ENCODE results near the gene JAGN1. TPM values are rescaled to one million over a fixed set of nuclear protein-coding genes. Genes with fewer than 3 reads are reported as not detected.
"Not testable (repeated sequence)": the region's sequence is repeated elsewhere in the genome, so short reads cannot be mapped to it uniquely, and the experiment has no call there.

The JAGN1 gene
- total RNA-seq, 2 experiments from 2014 or later = 14.4 to 15.1 TPM

DNA sequence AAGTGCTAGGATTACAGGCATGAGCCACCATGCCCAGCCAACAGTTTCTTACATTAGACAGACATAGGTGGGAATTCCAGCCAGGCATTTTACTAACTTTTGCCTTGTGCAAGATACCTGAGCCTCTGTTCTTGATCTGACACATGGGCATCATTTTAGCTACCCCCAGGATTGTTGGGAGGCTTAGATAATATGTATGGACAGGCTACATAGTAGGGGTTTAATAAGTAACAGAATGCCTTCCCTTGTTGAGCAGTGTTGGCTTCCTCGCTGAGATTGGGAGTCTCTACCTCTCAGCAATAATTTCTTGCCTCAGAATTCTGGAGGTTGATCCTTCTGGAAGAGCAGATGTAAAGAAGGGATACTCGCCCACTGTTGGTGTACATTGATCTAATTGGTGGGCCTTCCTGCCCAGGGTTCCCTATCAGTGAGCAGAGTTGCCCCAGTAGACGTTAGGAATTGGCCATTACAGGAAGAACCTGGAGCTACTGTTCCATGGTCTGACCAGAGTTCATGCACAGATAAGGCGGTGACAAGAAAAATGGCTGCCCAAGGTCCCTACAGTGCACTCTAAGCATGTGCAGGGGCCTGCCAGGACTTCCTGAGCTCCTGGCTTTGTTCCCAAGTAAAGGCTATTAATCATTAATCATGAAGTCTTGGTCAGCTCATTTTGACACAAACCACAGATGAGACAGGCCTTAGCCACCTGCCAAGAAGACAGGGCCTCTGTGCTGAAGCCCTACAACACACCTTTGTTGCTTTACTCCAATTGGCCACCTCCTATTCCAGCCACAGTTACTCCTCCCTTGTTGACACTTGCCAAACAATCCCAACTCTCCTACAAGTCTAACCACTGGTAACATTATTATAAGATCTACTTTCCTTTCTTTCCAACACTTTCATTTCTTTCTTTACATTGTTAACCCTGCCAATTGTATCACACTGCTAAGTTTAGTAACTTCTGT is 7.3 kb downstream of the JAGN1 start:
- ChIA-PET POLR2A (interaction anchor here (0.9 kb wide), 1 partner anchor 18 kb away, joined by 3 read pairs; no protein-coding TSS in a partner anchor), CTCF (no interaction called here)
- Histone ChIP-seq H3K36me3 (ENCODE audit: insufficient read depth, low read length) (peaks cover 13% of the 10 kb centered on the region), H3K9me3 (ENCODE audit: control insufficient read depth in 1 of 2, insufficient read depth in 1 of 2, low read length in 2 of 2) (no peaks in the 10 kb centered on the region), H3K27ac (ENCODE audit: low read depth in 1 of 2, low read length in 2 of 2) (no peak overlapping the region), H3K4me1 (ENCODE audit: insufficient read depth, low read length) (peaks cover 23% of the 10 kb centered on the region), H3K27me3 (ENCODE audit: control insufficient read depth in 1 of 2, insufficient read depth in 2 of 2, low read length in 2 of 2) (no peaks in the 10 kb centered on the region), H3K4me3 (ENCODE audit: low read length) (no peak overlapping the region)
- intact Hi-C loops (cut with DNase I, micrococcal nuclease) = no loop called here
- ATAC-seq (ENCODE audit: poor library complexity) = no peak
- no peaks in the 10 kb centered on the region for H3K9me3 Mint-ChIP-seq
- no peak overlapping the region for H3K4me3 Mint-ChIP-seq
- peaks cover 46% of the 10 kb centered on the region for H3K4me1 Mint-ChIP-seq (ENCODE audit: low read depth)
- DNase-seq = no peak
- TF ChIP-seq, protein P1, sequence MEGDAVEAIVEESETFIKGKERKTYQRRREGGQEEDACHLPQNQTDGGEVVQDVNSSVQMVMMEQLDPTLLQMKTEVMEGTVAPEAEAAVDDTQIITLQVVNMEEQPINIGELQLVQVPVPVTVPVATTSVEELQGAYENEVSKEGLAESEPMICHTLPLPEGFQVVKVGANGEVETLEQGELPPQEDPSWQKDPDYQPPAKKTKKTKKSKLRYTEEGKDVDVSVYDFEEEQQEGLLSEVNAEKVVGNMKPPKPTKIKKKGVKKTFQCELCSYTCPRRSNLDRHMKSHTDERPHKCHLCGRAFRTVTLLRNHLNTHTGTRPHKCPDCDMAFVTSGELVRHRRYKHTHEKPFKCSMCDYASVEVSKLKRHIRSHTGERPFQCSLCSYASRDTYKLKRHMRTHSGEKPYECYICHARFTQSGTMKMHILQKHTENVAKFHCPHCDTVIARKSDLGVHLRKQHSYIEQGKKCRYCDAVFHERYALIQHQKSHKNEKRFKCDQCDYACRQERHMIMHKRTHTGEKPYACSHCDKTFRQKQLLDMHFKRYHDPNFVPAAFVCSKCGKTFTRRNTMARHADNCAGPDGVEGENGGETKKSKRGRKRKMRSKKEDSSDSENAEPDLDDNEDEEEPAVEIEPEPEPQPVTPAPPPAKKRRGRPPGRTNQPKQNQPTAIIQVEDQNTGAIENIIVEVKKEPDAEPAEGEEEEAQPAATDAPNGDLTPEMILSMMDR (IDR thresholded peaks at IDR 0.05) = no peak
- H3K27ac Mint-ChIP-seq = peak overlapping the region; percentile 64
- no peaks in the 10 kb centered on the region for H3K27me3 Mint-ChIP-seq
- peaks cover 23% of the 10 kb centered on the region for H3K36me3 Mint-ChIP-seq (ENCODE audit: low read depth)

DNA sequence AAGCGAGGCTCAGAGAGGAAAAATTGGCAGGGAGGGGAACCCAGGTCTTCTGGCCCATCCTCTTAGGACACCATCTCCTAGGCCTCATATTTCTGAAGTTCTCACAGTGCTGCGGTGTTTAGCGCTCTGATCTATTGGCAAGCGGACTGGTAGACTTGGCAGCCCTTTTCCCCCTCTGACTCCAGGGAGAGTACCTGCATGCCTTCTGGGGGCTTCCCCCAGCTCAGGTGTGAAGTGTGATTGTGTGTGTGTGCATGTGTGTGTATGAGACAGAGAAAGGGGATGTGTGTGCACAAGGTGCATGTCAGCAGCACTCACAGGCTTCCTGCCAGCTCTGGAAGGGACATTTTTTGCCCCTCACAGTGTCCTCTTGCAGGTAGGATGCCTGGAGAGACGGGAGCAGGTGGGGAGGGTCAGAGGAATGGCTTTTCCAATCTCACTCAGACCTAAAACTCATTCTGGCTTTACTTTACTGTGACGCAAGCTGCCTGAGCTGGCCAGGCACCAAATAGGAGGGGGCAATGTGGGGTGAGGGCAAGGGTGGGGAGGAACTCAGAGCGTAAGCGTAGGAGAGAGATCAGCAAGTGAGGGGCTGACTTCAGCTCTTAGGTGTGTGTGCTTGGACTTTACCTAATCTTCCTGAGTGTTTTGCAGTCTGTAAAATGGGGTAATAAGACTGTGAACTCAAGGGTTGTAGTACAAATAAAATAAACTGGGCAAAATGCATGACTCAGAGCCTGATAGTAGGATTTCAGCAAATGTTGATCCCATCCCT is 8.2 kb downstream of the JAGN1 start:
- Histone ChIP-seq H3K4me1 (ENCODE audit: insufficient read depth, low read length) (peaks cover 31% of the 10 kb centered on the region), H3K4me3 (ENCODE audit: low read length) (no peak overlapping the region), H3K36me3 (ENCODE audit: insufficient read depth, low read length) (peaks cover 4% of the 10 kb centered on the region), H3K27me3 (ENCODE audit: control insufficient read depth in 1 of 2, insufficient read depth in 2 of 2, low read length in 2 of 2) (no peaks in the 10 kb centered on the region), H3K27ac (ENCODE audit: low read depth in 1 of 2, low read length in 2 of 2) (no peak overlapping the region), H3K9me3 (ENCODE audit: control insufficient read depth in 1 of 2, insufficient read depth in 1 of 2, low read length in 2 of 2) (no peaks in the 10 kb centered on the region)
- ChIA-PET CTCF (no interaction called here), POLR2A (no interaction called here)
- Mint-ChIP-seq H3K36me3 (ENCODE audit: low read depth) (peaks cover 13% of the 10 kb centered on the region), H3K9me3 (no peaks in the 10 kb centered on the region), H3K27ac (peak overlapping the region; percentile 64), H3K4me3 (no peak overlapping the region), H3K27me3 (no peaks in the 10 kb centered on the region), H3K4me1 (ENCODE audit: low read depth) (peaks cover 45% of the 10 kb centered on the region)
- ATAC-seq (ENCODE audit: poor library complexity) (no peak), DNase-seq (no peak)
- TF ChIP-seq, protein P1 (IDR thresholded peaks at IDR 0.05) = no peak
- intact Hi-C loops (cut with DNase I, micrococcal nuclease) = no loop called here

DNA sequence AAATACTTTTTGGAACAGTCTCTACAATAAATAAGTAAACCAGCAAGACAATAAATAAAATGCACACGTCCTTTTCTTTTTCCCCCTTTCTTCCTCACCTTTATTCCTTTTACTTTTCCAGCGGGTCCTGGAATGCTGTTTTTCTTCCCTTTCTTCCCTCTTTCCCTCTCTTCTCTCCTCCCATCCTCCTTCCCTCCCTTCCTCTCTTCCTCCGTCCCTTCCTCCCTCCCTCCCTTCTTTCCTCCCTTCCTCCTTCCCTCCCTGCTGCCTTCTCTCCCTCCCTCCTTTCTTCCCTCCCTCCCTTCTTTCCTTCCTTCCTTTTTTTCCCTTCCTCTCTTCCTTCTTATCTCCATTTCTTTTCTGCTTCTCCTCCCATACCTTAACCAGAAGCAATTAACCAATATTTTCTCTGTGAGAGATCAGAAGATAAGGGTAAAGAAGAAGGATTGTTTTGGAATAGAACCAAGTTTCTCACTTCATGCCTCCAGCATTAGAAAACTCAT is 8.9 kb downstream of the JAGN1 start:
- TF ChIP-seq, protein P1 (IDR thresholded peaks at IDR 0.05) = no peak
- Histone ChIP-seq H3K36me3 (ENCODE audit: insufficient read depth, low read length) (no peaks in the 10 kb centered on the region), H3K4me1 (ENCODE audit: insufficient read depth, low read length) (peaks cover 31% of the 10 kb centered on the region), H3K4me3 (ENCODE audit: low read length) (no peak overlapping the region), H3K27ac (ENCODE audit: low read depth in 1 of 2, low read length in 2 of 2) (no peak overlapping the region), H3K27me3 (ENCODE audit: control insufficient read depth in 1 of 2, insufficient read depth in 2 of 2, low read length in 2 of 2) (no peaks in the 10 kb centered on the region), H3K9me3 (ENCODE audit: control insufficient read depth in 1 of 2, insufficient read depth in 1 of 2, low read length in 2 of 2) (no peaks in the 10 kb centered on the region)
- ChIA-PET POLR2A (no interaction called here), CTCF (no interaction called here)
- H3K4me1 Mint-ChIP-seq (ENCODE audit: low read depth) = peaks cover 43% of the 10 kb centered on the region
- DNase-seq (no peak), ATAC-seq (ENCODE audit: poor library complexity) (no peak)
- no peak overlapping the region for H3K4me3 Mint-ChIP-seq
- no peak overlapping the region for H3K27ac Mint-ChIP-seq
- H3K36me3 Mint-ChIP-seq (ENCODE audit: low read depth) = peaks cover 6% of the 10 kb centered on the region
- no peaks in the 10 kb centered on the region for H3K9me3 Mint-ChIP-seq
- H3K27me3 Mint-ChIP-seq = no peaks in the 10 kb centered on the region
- intact Hi-C loops (cut with DNase I, micrococcal nuclease) = no loop called here

- peak overlapping the region in 1 of 2 donors; percentile 40 for H3K27ac ChIP-seq (ENCODE audit: low read depth in 1 of 2, low read length in 2 of 2)
- POLR2A ChIA-PET = interaction anchor here (1.3 to 3.8 kb wide), 3 partner anchors 10 to 32 kb away, joined by 3 to 30 read pairs (median 12); partner anchors contain the start of genes CRELD1 and JAGN1
- H3K9me3 Mint-ChIP-seq; H3K36me3 Mint-ChIP-seq (ENCODE audit: low read depth); H3K27ac Mint-ChIP-seq; H3K4me3 ChIP-seq (ENCODE audit: low read length); H3K27me3 Mint-ChIP-seq; H3K36me3 ChIP-seq (ENCODE audit: insufficient read depth, low read length); H3K9me3 ChIP-seq (ENCODE audit: control insufficient read depth in 1 of 2, insufficient read depth in 1 of 2, low read length in 2 of 2); ATAC-seq (ENCODE audit: poor library complexity); intact Hi-C loops (cut with DNase I, micrococcal nuclease); CTCF ChIA-PET; H3K4me3 Mint-ChIP-seq; H3K27me3 ChIP-seq (ENCODE audit: control insufficient read depth in 1 of 2, insufficient read depth in 2 of 2, low read length in 2 of 2); DNase-seq: not testable (repeated sequence)
- peaks cover 25% of the 10 kb centered on the region for H3K4me1 ChIP-seq (ENCODE audit: insufficient read depth, low read length)
- peaks cover 32% of the 10 kb centered on the region for H3K4me1 Mint-ChIP-seq (ENCODE audit: low read depth)
Measured at GRCh38 chr3:9900965-9901415, 10.6 kb downstream of the JAGN1 start.

All from CD4-positive, alpha-beta T cell (primary cell).